HepG2 (cell line): ENCODE measurements around the gene PRKAG1. TPM values are rescaled to one million over a fixed set of nuclear protein-coding genes. Genes with fewer than 3 reads are reported as not detected.

Source experiments
- ATAC-seq: fragments of 200-7000 bp; cut with Tn5 transposase; 3 replicates; pipeline ENCODE4 v1.9.1; 2020; ENCODE audit warnings: mild to moderate bottlenecking, moderate library complexity
- BruUV-seq: library from RNA; stranded (reverse); fragments of 400-500 nt; replicated peaks from 2 replicates; lab custom pipeline; 2021; lab: Mats Ljungman, UMichigan
- CTCF ChIA-PET: fragments of 300-600 bp; formaldehyde crosslinking; extraction: SDS; loops from one replicate; lab custom pipeline; 2021; ENCODE audit warnings: low total read pairs, inconsistent platforms, low intra/inter-chr PET ratio; lab: Yijun Ruan, JAX
- POLR2A ChIA-PET: fragments of 350-600 bp; sonication (Branson Sonifier 250); formaldehyde crosslinking; loops from one replicate; lab custom pipeline; 2020; ENCODE audit warnings: antibody characterized with exemption, inconsistent platforms; lab: Yijun Ruan, JAX
- DNase-seq: peaks from one replicate; pipeline ENCODE4 v3.0.0-alpha.2; 2015; ENCODE audit warnings: low spot score
- FAIRE-seq: peaks from 3 replicates; lab custom pipeline; 2011; peaks lifted over from hg19 to GRCh38; lab: Jason Lieb, UNC
- H2AFZ ChIP-seq: one replicate; pipeline ENCODE4 v1.6.1; 2011; ENCODE audit warnings: low read length, inconsistent platforms
- H3K27ac ChIP-seq: fragments of 300-600 bp; 3 replicates; pipeline ENCODE4 v1.8.0; 2011; ENCODE audit warnings: mixed run types, mild to moderate bottlenecking, mixed read lengths, low read length, inconsistent platforms; ENCODE audit not compliant: insufficient read depth; ENCODE audit errors: extremely low read length
- H3K27me3 ChIP-seq, 2 experiments: fragments of 200-600 bp in 1 of 2; 2 replicates in 1 of 2; 3 replicates in 1 of 2; pipeline versions ENCODE4 v1.6.0 to v1.8.0; 2011; ENCODE audit warnings: low read length in 2 of 2, mild to moderate bottlenecking in 2 of 2, moderate library complexity in 2 of 2, inconsistent platforms in 1 of 2; ENCODE audit not compliant: insufficient read depth in 2 of 2, control insufficient read depth in 1 of 2
- H3K36me3 ChIP-seq, 2 experiments: fragments of 200-600 bp in 1 of 2; replicated peaks in 1 of 2; 2 replicates in 1 of 2; 3 replicates in 1 of 2; pipeline versions ENCODE4 v1.5.1 to v1.8.0; 2011; ENCODE audit warnings: low read length in 2 of 2, inconsistent platforms in 1 of 2; ENCODE audit not compliant: insufficient read depth in 2 of 2, control insufficient read depth in 1 of 2
- H3K4me1 ChIP-seq: 2 replicates; pipeline ENCODE4 v1.5.1; 2012; ENCODE audit warnings: low read length, inconsistent platforms; ENCODE audit not compliant: insufficient read depth
- H3K4me2 ChIP-seq: 2 replicates; pipeline ENCODE4 v1.6.0; 2011; ENCODE audit warnings: low read depth, low read length, inconsistent platforms
- H3K4me3 ChIP-seq, 3 experiments: fragments of 200-600 bp in 1 of 3; sonication (generic), shearing (Covaris generic) in 1 of 3; replicated peaks in 1 of 3; 2 replicates each; pipeline ENCODE4 v1.5.1; 2011 to 2016; ENCODE audit warnings: low read length in 3 of 3, inconsistent platforms in 2 of 3, low read depth in 2 of 3, mild to moderate bottlenecking in 2 of 3, control low read depth in 1 of 3, mixed read lengths in 1 of 3; ENCODE audit not compliant: insufficient read depth in 1 of 3
- H3K79me2 ChIP-seq: one replicate; pipeline ENCODE4 v1.6.1; 2011; ENCODE audit warnings: low read length, inconsistent platforms; ENCODE audit not compliant: insufficient read depth
- H3K9ac ChIP-seq: 2 replicates; pipeline ENCODE4 v1.6.0; 2011; ENCODE audit warnings: mild to moderate bottlenecking, low read depth, low read length, inconsistent platforms; ENCODE audit not compliant: insufficient read depth
- H3K9me3 ChIP-seq: 2 replicates; pipeline ENCODE4 v1.5.1; 2012; ENCODE audit warnings: mild to moderate bottlenecking, low read length
- H4K20me1 ChIP-seq: 2 replicates; pipeline ENCODE4 v1.6.0; 2011; ENCODE audit warnings: inconsistent platforms, mild to moderate bottlenecking, low read length, moderate library complexity; ENCODE audit not compliant: insufficient read depth
- SKI ChIP-seq: fragments of 450-650 bp; IDR thresholded peaks from one replicate; pipeline ENCODE4 v1.6.1; 2018; ENCODE audit warnings: mild to moderate bottlenecking; ENCODE audit not compliant: partially characterized antibody
- ZNF263 ChIP-seq: sonication (generic); formaldehyde crosslinking; IDR thresholded peaks from 2 replicates; pipeline ENCODE4 v1.4.0; 2020; ENCODE audit warnings: missing genetic modification reagents
- ZNF30 ChIP-seq: sonication (generic); formaldehyde crosslinking; IDR thresholded peaks from 2 replicates; pipeline ENCODE4 v1.5.0; 2020; ENCODE audit warnings: mild to moderate bottlenecking, missing genetic modification reagents
- ZNF567 ChIP-seq: sonication (generic); formaldehyde crosslinking; IDR thresholded peaks from 2 replicates; pipeline ENCODE4 v1.8.1; 2023; ENCODE audit warnings: mild to moderate bottlenecking, missing genetic modification reagents, borderline replicate concordance
- ZNF768 ChIP-seq: sonication (generic); formaldehyde crosslinking; IDR thresholded peaks from 2 replicates; pipeline ENCODE4 v1.4.0; 2020; ENCODE audit warnings: missing genetic modification reagents
- WGBS: methylation state at CpG from one replicate; pipeline ENCODE4 v1.1.6; 2017; ENCODE audit warnings: low lambda C conversion rate; 5-methylcytosine and 5-hydroxymethylcytosine counted together
- in situ Hi-C: cut with HindIII; loops from 2 replicates; pipeline ENCODE4 v1.10.0; 2017; ENCODE audit warnings: low pct_unique_long_range_greater_than_20kb; ENCODE audit not compliant: extremely low pct_ligation_motif_present
- intact Hi-C: fragments of 100-400 bp; cut with micrococcal nuclease; formaldehyde crosslinking; loops from one replicate; pipeline ENCODE4 v1.10.0; 2022; ENCODE audit not compliant: unreplicated experiment
- polyA plus RNA-seq, 8 experiments: library from polyadenylated mRNA; depleted of rRNA in 3 of 8; stranded (reverse) in 7 of 8; unstranded in 1 of 8; fragments of >200 nt; fragmentation: Illumina TruSeq in 4 of 8; extraction: Trizol in 4 of 8; gene quantifications; 2 replicates each; pipeline versions ENCODE4 v1.2.1 to v1.2.3, GENCODE V29; 2011 to 2016; ENCODE audit warnings: low read depth in 4 of 8, missing spikeins in 1 of 8, mixed read lengths in 1 of 8; ENCODE audit not compliant: insufficient read depth in 1 of 8
- total RNA-seq, 5 experiments: library from RNA; depleted of rRNA; stranded (reverse); fragments of >200 nt; fragmentation: Illumina TruSeq; extraction: Trizol; gene quantifications; 2 replicates each; pipeline ENCODE4 v1.2.3, GENCODE V29; 2016; ENCODE audit warnings: low read depth in 1 of 5
- TF ChIP-seq, protein P1 (sequence below): sonication (generic); formaldehyde crosslinking; IDR thresholded peaks from 2 replicates; pipeline ENCODE4 v1.4.0; 2020; ENCODE audit warnings: low read depth, mild to moderate bottlenecking, missing genetic modification reagents
- TF ChIP-seq, protein P2 (sequence below): sonication (generic); formaldehyde crosslinking; IDR thresholded peaks from 2 replicates; pipeline ENCODE4 v1.8.0; 2022; ENCODE audit warnings: missing genetic modification reagents, mild to moderate bottlenecking, inconsistent platforms, borderline replicate concordance
- TF ChIP-seq, protein P3 (sequence below), 2 experiments: sonication (generic) in 1 of 2; formaldehyde crosslinking in 1 of 2; IDR thresholded peaks; 2 replicates each; pipeline versions ENCODE4 v1.5.1 to v1.6.1; 2011 to 2020; ENCODE audit warnings: borderline replicate concordance in 1 of 2, low read depth in 1 of 2, low read length in 1 of 2, mild to moderate bottlenecking in 1 of 2, missing genetic modification reagents in 1 of 2, moderate library complexity in 1 of 2

The PRKAG1 gene
- total and polyA plus RNA-seq, 2 of the 13 experiments (the other 11 are each of a cell fraction or from before 2014, with no cell fraction given): 26.1 to 32.8 TPM

DNA sequence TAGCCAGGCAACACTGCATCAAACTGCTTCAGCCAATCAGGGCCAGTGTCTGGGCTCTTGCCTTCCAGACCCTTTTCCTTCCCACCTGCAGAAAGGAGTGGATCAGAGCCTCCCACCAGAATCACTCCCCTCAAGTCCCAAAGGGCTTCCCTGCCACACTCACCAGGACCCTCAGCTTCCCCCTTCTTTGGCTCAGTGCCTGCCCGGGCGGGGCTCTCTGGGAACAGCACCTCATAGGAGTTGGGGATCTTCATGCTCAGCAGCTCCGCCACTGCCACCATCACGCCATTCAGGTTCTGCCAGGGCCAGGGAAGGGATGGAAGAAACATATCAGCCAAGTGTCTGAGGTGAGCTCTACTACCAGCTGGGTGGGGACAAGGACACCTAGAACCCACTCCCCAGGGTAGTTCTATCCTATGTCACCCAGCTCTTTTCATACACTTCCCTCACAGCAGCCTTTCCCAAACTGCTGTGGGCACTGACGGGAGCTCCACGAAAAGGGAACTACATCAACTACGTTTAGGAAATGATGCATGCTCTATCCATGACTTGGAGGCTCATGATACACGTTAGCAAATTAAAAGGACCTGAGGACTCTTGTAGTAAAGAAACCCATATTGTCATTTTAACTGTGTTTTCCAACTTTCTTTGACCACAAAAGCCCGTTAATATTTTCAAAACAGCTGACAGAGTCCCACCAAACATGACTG, 9.4 kb upstream of the PRKAG1 start:
- H3K9me3 ChIP-seq: no peaks in the 10 kb centered on the region
- no peak for ATAC-seq
- intact Hi-C loops (no loop called here), in situ Hi-C loops (no loop called here)
- H3K9ac ChIP-seq: no peak overlapping the region
- BruUV-seq: no TSS peak
- no peaks in the 10 kb centered on the region for H3K27me3 ChIP-seq
- ChIA-PET POLR2A (no interaction called here), CTCF (no interaction called here)
- peaks cover 37 to 88% of the 10 kb centered on the region in 2 experiments for H3K36me3 ChIP-seq
- no peak for FAIRE-seq
- no peaks in the 10 kb centered on the region for H3K79me2 ChIP-seq
- no peak overlapping the region for H3K4me3 ChIP-seq
- H4K20me1 ChIP-seq: no peaks in the 10 kb centered on the region
- no peak overlapping the region for H3K4me2 ChIP-seq
- DNase-seq: no peak
- no peak overlapping the region for H3K27ac ChIP-seq
- TF ChIP-seq, protein P1, sequence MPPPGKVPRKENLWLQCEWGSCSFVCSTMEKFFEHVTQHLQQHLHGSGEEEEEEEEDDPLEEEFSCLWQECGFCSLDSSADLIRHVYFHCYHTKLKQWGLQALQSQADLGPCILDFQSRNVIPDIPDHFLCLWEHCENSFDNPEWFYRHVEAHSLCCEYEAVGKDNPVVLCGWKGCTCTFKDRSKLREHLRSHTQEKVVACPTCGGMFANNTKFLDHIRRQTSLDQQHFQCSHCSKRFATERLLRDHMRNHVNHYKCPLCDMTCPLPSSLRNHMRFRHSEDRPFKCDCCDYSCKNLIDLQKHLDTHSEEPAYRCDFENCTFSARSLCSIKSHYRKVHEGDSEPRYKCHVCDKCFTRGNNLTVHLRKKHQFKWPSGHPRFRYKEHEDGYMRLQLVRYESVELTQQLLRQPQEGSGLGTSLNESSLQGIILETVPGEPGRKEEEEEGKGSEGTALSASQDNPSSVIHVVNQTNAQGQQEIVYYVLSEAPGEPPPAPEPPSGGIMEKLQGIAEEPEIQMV (CRISPR knock-in tag): no peak
- TF ChIP-seq ZNF567 (CRISPR knock-in tag) (no peak), SKI (no peak), ZNF30 (CRISPR knock-in tag) (no peak), ZNF263 (CRISPR knock-in tag) (no peak), ZNF768 (CRISPR knock-in tag) (no peak)
- TF ChIP-seq, protein P2, sequence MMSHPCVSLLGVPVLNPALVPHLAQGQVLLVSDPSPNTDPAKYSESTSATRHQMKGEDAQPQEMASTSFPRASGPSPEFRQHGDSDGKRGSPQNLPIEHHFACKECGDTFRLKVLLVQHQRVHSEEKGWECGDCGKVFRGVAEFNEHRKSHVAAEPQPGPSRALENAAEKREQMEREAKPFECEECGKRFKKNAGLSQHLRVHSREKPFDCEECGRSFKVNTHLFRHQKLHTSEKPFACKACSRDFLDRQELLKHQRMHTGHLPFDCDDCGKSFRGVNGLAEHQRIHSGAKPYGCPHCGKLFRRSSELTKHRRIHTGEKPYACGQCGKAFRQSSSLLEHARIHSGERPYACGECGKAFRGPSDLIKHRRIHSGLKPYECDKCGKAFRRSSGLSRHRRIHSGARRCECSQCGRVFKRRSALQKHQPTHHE (CRISPR knock-in tag): no peak
- TF ChIP-seq, protein P3, sequence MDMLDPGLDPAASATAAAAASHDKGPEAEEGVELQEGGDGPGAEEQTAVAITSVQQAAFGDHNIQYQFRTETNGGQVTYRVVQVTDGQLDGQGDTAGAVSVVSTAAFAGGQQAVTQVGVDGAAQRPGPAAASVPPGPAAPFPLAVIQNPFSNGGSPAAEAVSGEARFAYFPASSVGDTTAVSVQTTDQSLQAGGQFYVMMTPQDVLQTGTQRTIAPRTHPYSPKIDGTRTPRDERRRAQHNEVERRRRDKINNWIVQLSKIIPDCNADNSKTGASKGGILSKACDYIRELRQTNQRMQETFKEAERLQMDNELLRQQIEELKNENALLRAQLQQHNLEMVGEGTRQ (IDR thresholded peaks at IDR 0.05; ENCODE audit: low read depth, low read length): no peak
- TF ChIP-seq, protein P3 (CRISPR knock-in tag; IDR thresholded peaks at IDR 0.05; ENCODE audit: borderline replicate concordance): no peak
- TF ChIP-seq, all 625 proteins: peak for 0
- Histone ChIP-seq H3K4me1 (no peaks in the 10 kb centered on the region), H2AFZ (no peak overlapping the region)
- WGBS: 96% methylated on average over 9 of the region's 9 CpGs
